GM12891 (cell line): ENCODE results near the gene RIMBP2.

Experiments
- POLR2A ChIP-seq: IDR thresholded peaks from 2 replicates; pipeline ENCODE4 v1.6.1; 2011; ENCODE audit warnings: low read depth, low read length, control low read depth
- POLR2AphosphoS5 ChIP-seq: IDR thresholded peaks from 2 replicates; pipeline ENCODE4 v1.6.1; 2011; ENCODE audit warnings: low read depth, low read length, control low read depth
- TAF1 ChIP-seq: IDR thresholded peaks from 2 replicates; pipeline ENCODE4 v1.6.1; 2011; ENCODE audit warnings: low read depth, low read length, control low read depth

DNA sequence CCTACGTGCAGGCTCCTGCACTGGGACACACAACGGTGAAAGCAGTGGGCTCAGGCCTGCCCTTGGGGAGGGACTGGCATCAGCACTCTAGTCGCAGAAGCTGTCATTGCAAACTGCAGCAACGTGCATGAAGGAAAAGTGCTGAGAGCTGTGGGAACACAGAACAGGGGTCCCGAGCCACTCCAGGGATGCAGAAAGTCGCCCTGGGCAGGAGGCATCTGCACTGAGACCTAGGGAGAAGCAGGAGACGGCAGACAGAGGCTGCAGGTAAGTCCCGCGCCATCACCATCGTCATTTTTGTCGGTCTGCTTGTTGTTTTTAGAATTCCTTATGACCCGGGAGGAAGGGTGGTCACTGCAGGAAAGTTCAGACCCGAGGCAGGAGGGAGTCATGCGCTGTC is 21.6 kb upstream of the RIMBP2 start:
- no peak for TF ChIP-seq POLR2AphosphoS5
- TF ChIP-seq POLR2A, result no peak
- TF ChIP-seq TAF1, result no peak
